PC-3 (cell line): Measurements from ENCODE around the gene SLC5A6. TPM values are rescaled to one million over a fixed set of nuclear protein-coding genes. Genes with fewer than 3 reads are reported as not detected.

Experiments used
- total RNA-seq: library from RNA; depleted of rRNA; stranded (reverse); fragments of >200 nt; gene quantifications from 2 replicates; pipeline ENCODE4 v1.2.3, GENCODE V29; 2014; rRNA removed

SLC5A6 gene
- total RNA-seq, 1 experiment from 2014 or later, result 48.1 TPM

Other genes with a start within 250 kb of the SLC5A6 start
- 11.9 and 15.6 TPM in 2 replicates for gene MAPRE3, start 241.6 kb downstream of the SLC5A6 start, total RNA-seq
- 43.0 and 56.1 TPM in 2 replicates for gene TMEM214, start 179.3 kb downstream of the SLC5A6 start, total RNA-seq
- 14.1 and 19.2 TPM in 2 replicates for gene AGBL5, start 160.6 kb downstream of the SLC5A6 start, total RNA-seq
- 244 and 258 TPM in 2 replicates for gene OST4, start 140.6 kb downstream of the SLC5A6 start, total RNA-seq
- gene EMILIN1, start 133.7 kb downstream of the SLC5A6 start, total RNA-seq, result 0.69 and 0.75 TPM in 2 replicates
- gene KHK, start 125.5 kb downstream of the SLC5A6 start, total RNA-seq, result 10.6 and 11.0 TPM in 2 replicates
- gene CGREF1, start 93.1 kb downstream of the SLC5A6 start, total RNA-seq, result 18.7 and 22.6 TPM in 2 replicates
- gene ABHD1, start 88.5 kb downstream of the SLC5A6 start, total RNA-seq, result 0.36 TPM in 1 of 2 replicates, not detected in the other
- 85.6 and 103 TPM in 2 replicates for gene PREB, start 77.6 kb downstream of the SLC5A6 start, total RNA-seq
- gene PRR30, start 72.9 kb downstream of the SLC5A6 start, total RNA-seq, result not detected in 2 replicates
- gene TCF23, start 63.3 kb downstream of the SLC5A6 start, total RNA-seq, result not detected in 2 replicates
- gene ATRAID, start 227 bp downstream of the SLC5A6 start, total RNA-seq, result 111 and 130 TPM in 2 replicates
- 85.9 and 121 TPM in 2 replicates for gene CAD, start 5.1 kb upstream of the SLC5A6 start, total RNA-seq
- 0.36 TPM in 1 of 2 replicates, not detected in the other for gene SLC30A3, start 50.8 kb upstream of the SLC5A6 start, total RNA-seq
- not detected in 2 replicates for gene DNAJC5G, start 63.2 kb upstream of the SLC5A6 start, total RNA-seq
- 0.51 and 1.6 TPM in 2 replicates for gene TRIM54, start 70.2 kb upstream of the SLC5A6 start, total RNA-seq
- gene UCN, start 96.2 kb upstream of the SLC5A6 start, total RNA-seq, result 0.52 and 3.6 TPM in 2 replicates
- gene MPV17, start 110.8 kb upstream of the SLC5A6 start, total RNA-seq, result 41.8 and 59.2 TPM in 2 replicates
- gene GTF3C2, start 144.5 kb upstream of the SLC5A6 start, total RNA-seq, result 82.2 and 98.1 TPM in 2 replicates
- 35.8 and 43.9 TPM in 2 replicates for gene EIF2B4, start 158.1 kb upstream of the SLC5A6 start, total RNA-seq
- gene SNX17, start 158.3 kb upstream of the SLC5A6 start, total RNA-seq, result 99.6 and 110 TPM in 2 replicates
- 7.4 and 9.7 TPM in 2 replicates for gene ZNF513, start 168.5 kb upstream of the SLC5A6 start, total RNA-seq
- gene PPM1G, start 197.3 kb upstream of the SLC5A6 start, total RNA-seq, result 122 and 133 TPM in 2 replicates
- gene NRBP1, start 216.4 kb upstream of the SLC5A6 start, total RNA-seq, result 66.6 and 69.3 TPM in 2 replicates
- gene KRTCAP3, start 230.1 kb upstream of the SLC5A6 start, total RNA-seq, result 0.22 TPM in 1 of 2 replicates, not detected in the other